Colonic mucosa (tissue), 4 donors: ENCODE measurements around the gene ENO1. TPM values are rescaled to one million over a fixed set of nuclear protein-coding genes. Genes with fewer than 3 reads are reported as not detected.

ENCODE experiments used
- DNase-seq: peaks from one replicate; pipeline ENCODE4 v3.0.0-alpha.2; 2020
- H3K27ac ChIP-seq: fragments of 200-600 bp; one replicate; pipeline ENCODE4 v1.8.0; 2021
- H3K27me3 ChIP-seq: fragments of 200-600 bp; one replicate; pipeline ENCODE4 v1.8.0; 2021
- H3K36me3 ChIP-seq: fragments of 200-600 bp; one replicate; pipeline ENCODE4 v1.8.0; 2021
- H3K4me1 ChIP-seq: fragments of 200-600 bp; one replicate; pipeline ENCODE4 v1.8.0; 2021; ENCODE audit warnings: mild to moderate bottlenecking
- H3K4me3 ChIP-seq: fragments of 200-600 bp; one replicate; pipeline ENCODE4 v1.8.0; 2021
- H3K9ac ChIP-seq, 2 donors: one replicate each; pipeline ENCODE4 v1.7.0; 2013; ENCODE audit warnings: control low read depth in 2 of 2, low read depth in 2 of 2, low read length in 2 of 2
- H3K9me3 ChIP-seq: fragments of 200-600 bp; one replicate; pipeline ENCODE4 v1.8.0; 2021
- intact Hi-C: fragments of 100-400 bp; cut with DNase I; formaldehyde crosslinking; loops from one replicate; pipeline ENCODE4 v1.14.1; 2022
- microRNA-seq: library from miRNA; unstranded; fragments of <30 nt; microRNA quantifications from one replicate; pipeline ENCODE4, GENCODE V29; 2019
- total RNA-seq, 2 donors: library from RNA; stranded (reverse); fragmentation: NEBNext Ultra II Directional in 1 of 2; extraction: Animal tissue kit (Norgen Biotek cat#: 25700) in 1 of 2; gene quantifications; one replicate each; pipeline ENCODE4 v1.2.1, GENCODE V29; 2021
- TF ChIP-seq, protein P1 (sequence below): fragments of 200-600 bp; IDR thresholded peaks from one replicate; pipeline ENCODE4 v1.8.0; 2022; ENCODE audit warnings: antibody characterized with exemption, mild to moderate bottlenecking
- donor health status: healthy.
- donor health status: DM: no; HTN: no; CAD: no.
- donor health status: DM: no; HTN: no; CAD: no.

The ENO1 gene
- total RNA-seq, 2 donors from 2014 or later = 982 to 1,067 TPM

DNA sequence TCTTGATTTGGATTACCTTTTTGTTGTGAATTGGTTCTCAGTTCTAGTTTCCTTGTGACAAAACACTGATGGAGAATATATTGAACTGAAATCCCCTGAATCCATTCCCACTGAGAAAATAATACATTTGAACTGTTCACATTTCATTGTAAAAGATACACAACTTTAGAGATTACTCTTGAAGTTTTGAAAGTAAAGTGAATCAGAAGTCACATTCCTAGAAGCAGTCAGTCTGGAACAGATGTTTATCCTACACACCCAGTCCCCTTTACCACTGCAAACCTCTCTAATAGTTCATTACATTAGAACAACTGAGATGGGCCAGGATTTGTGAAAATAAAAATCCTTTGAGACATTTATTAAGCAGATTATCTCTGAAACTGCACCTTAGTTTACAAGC is 64.5 kb downstream of the ENO1 start:
- Histone ChIP-seq H3K27ac (no peak overlapping the region), H3K36me3 (no peaks in the 10 kb centered on the region), H3K4me3 (no peak overlapping the region), H3K9me3 (no peaks in the 10 kb centered on the region), H3K9ac (no peak overlapping the region), H3K27me3 (no peaks in the 10 kb centered on the region), H3K4me1 (peaks cover 3% of the 10 kb centered on the region)
- TF ChIP-seq, protein P1, sequence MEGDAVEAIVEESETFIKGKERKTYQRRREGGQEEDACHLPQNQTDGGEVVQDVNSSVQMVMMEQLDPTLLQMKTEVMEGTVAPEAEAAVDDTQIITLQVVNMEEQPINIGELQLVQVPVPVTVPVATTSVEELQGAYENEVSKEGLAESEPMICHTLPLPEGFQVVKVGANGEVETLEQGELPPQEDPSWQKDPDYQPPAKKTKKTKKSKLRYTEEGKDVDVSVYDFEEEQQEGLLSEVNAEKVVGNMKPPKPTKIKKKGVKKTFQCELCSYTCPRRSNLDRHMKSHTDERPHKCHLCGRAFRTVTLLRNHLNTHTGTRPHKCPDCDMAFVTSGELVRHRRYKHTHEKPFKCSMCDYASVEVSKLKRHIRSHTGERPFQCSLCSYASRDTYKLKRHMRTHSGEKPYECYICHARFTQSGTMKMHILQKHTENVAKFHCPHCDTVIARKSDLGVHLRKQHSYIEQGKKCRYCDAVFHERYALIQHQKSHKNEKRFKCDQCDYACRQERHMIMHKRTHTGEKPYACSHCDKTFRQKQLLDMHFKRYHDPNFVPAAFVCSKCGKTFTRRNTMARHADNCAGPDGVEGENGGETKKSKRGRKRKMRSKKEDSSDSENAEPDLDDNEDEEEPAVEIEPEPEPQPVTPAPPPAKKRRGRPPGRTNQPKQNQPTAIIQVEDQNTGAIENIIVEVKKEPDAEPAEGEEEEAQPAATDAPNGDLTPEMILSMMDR = no peak
- intact Hi-C loops = no loop called here
- no peak for DNase-seq

- TF ChIP-seq, protein P1 = no peak
- Histone ChIP-seq H3K27me3 (no peaks in the 10 kb centered on the region), H3K9me3 (no peaks in the 10 kb centered on the region), H3K9ac (no peak overlapping the region), H3K27ac (no peak overlapping the region), H3K4me3 (no peak overlapping the region), H3K36me3 (no peaks in the 10 kb centered on the region), H3K4me1 (no peaks in the 10 kb centered on the region)
- intact Hi-C loops = no loop called here
- no peak for DNase-seq
Measured at GRCh38 chr1:8813016-8813763, 65.3 kb downstream of the ENO1 start.

- no peak for DNase-seq
- H3K4me1 ChIP-seq = no peaks in the 10 kb centered on the region
- no peaks in the 10 kb centered on the region for H3K9me3 ChIP-seq
- H3K36me3 ChIP-seq = no peaks in the 10 kb centered on the region
- H3K27ac ChIP-seq = no peak overlapping the region
- no peaks in the 10 kb centered on the region for H3K27me3 ChIP-seq
- H3K4me3 ChIP-seq = no peak overlapping the region
- intact Hi-C loops = no loop called here
- no peak overlapping the region for H3K9ac ChIP-seq
- TF ChIP-seq, protein P1 = no peak
Measured at GRCh38 chr1:8812081-8812480, 66.4 kb downstream of the ENO1 start.

Small RNA genes within 50 kb of the gene (microRNA-seq; reads per million reads assigned to microRNA genes)
- 1.7 reads per million for gene MIR6728

Other genes with a start within 250 kb of the ENO1 start
- gene RERE, start 61.0 kb downstream of the ENO1 start, total RNA-seq = 100 to 1,000 TPM in 1 of 2 donors, 10 to 100 TPM in 1; 96.0 to 105 TPM
- gene CA6, start 67.2 kb upstream of the ENO1 start, total RNA-seq = not detected
- gene SLC2A7, start 147.7 kb upstream of the ENO1 start, total RNA-seq = not detected
- gene SLC2A5, start 190.9 kb upstream of the ENO1 start, total RNA-seq = 1 to 10 TPM; 1.8 to 4.9 TPM